Measurements from ENCODE around the gene DDX54. TPM values are rescaled to one million over a fixed set of nuclear protein-coding genes. Genes with fewer than 3 reads are reported as not detected.
"Not testable (repeated sequence)": the region's sequence is repeated elsewhere in the genome, so short reads cannot be mapped to it uniquely, and the experiment has no call there.

DDX54 gene
- total RNA-seq, 1 donor: 57.4 TPM

DNA sequence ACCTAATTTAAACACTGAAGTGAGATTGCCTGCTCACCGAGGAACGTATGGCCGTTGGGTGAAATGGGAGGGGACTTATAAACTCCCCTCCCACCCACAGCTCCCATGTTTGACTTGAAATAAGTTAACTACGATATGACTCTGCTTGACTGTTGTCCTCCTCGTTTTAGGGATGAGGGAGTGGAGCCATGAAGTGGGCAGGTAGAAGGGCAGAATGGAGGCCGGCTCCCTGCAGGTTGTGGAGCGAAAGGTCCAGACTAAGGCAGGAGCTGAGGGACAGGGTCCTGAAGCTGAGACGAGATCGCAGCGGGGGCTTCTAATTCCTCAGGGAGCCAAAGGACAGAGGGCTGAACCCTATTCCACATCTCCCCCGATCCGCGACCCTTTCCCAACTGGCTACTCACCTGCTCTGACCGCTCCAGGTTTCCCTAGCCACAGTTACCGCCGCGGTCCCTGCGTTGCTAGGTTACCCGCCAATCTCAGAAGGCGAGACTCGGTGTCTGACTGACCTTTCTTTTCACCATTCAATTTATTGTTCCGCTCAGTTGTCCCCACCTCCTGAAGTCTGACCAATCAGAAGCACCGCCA is 35.4 kb upstream of the DDX54 start:
- DNase-seq (ENCODE audit: low read depth in 2 of 3, low spot score in 2 of 3): peak in 1 of 3 donors; percentile 41

DNA sequence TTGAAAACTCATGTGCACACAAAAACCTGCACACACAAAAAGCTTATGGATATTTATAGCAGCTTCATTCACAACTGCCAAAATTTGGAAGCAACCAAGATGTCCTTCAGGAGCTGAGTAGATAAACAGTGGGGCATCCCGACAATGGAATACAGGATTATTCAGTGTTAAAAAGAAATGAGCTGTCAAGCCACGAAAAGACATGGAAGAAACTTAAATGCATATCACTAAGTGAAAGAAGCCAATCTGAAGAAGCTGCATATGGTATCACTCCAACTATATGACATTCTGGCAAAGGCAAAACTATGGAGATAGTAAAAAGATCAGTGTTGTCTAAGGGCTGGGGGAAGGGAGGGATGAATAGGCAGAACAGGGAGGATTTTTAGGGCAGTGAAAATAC is 30.7 kb upstream of the DDX54 start:
- DNase-seq (ENCODE audit: low read depth in 2 of 3, low spot score in 2 of 3): no peak

DNA sequence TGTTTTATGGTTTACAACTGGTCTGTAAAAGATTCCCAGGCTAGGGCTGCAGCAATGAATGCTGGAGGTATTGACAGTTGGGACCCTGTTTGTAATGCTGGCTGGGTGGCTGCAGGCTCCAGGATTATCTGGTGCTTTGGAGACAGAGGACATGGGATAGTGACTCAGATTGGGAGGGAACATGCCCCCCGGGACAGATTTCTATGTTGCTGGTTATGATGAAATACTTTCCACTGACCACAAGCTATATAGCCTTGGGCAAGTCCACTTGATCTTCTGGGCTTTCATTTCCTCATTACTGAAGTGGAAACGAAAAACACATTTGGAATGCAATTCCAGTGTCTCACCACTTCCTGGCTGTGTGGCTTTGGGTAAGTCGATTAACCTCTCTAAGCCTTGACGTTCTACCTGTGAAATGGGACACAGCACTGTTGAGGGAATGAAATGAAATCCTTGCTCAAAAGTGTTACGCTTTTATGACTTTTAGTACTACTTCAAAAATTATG is 29.7 kb upstream of the DDX54 start:
- DNase-seq (ENCODE audit: low read depth in 2 of 3, low spot score in 2 of 3): peak in 1 of 3 donors; percentile 28

DNA sequence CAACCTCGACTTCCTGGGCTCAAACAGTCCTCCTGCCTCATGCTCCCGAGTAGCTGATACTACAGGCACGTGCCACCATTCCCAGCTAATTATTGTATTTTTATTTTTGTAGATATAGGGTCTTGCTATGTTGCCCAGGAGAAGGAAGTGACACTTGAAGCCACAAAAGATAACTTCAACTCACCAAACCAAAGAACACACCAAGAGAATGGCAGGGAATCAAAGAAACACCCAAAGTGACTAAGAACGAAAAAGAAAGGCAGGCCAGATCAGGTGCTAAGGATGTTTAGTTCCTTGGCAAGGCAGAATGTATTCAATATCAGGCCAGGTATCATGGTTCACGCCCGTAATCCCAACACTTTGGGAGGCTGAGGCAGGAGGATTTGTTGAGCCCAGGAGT is 25.9 kb upstream of the DDX54 start:
- no peak for DNase-seq (ENCODE audit: low read depth in 2 of 3, low spot score in 2 of 3)

DNA sequence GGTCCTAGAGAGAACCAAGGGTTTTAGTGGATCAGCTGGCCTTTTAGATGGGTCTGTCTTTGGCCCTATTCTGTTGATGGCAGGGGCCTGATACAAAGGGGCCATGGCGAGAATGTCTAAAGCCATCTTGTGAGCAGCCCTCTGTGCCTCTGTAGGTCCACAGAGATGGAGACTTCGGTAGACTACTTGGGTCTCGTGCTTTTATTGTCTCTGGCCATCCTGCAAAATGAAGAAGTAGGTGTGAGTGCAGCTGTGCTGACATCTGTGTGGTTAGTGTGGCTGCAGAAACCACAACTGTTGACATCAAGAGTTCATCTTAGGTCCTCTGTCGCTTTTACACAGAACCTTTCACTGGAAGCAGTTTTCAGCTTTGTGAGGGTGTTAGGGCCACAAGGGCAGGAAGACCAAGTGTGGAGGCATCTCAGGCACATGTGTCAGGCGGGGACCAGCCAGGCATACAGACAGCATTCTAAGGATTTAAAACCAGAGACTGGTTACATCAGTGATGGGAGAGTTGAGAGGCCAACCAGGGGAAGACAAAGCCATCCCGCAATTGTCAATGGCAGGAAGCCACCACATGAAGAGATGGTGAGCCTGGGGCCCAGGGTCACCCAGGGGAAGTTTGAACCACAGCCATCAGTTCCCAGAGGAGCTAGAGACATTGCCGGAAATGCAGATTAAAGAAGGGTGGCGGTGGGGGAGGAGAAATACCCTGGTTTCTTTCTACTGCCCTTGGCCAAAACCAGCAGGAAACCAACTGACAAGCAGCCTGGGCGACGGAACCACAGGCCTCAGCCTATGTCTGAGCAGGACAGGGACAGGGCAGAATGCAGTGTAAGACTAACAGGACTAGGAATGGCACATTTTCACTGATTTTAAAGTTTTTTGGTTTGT is 23.0 kb upstream of the DDX54 start:
- DNase-seq (ENCODE audit: low read depth in 2 of 3, low spot score in 2 of 3): peak; percentile 48 to 92 (median 91)

DNA sequence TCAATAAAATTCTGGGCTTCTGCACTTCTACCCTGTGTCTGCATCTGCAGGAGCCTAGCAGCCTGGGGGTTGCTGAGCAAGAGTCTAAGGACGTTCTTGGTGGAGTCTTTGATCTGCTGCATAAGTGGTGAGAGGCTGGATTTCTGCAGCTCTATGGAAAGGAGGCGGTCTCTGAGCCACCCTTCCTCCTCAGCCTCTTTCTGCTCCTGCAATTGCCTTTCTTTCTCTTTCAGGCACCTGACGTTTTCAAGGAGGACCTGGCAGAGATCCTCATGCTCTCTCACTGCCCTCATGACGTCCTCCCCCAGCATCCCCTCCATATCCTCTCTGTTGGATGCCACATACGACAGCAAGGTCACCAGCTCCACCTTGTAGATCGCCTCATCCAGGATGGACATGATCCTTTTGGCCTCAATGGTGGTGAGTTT is 22.3 kb upstream of the DDX54 start:
- DNase-seq (ENCODE audit: low read depth in 2 of 3, low spot score in 2 of 3): peak in 1 of 3 donors; percentile 32

DNA sequence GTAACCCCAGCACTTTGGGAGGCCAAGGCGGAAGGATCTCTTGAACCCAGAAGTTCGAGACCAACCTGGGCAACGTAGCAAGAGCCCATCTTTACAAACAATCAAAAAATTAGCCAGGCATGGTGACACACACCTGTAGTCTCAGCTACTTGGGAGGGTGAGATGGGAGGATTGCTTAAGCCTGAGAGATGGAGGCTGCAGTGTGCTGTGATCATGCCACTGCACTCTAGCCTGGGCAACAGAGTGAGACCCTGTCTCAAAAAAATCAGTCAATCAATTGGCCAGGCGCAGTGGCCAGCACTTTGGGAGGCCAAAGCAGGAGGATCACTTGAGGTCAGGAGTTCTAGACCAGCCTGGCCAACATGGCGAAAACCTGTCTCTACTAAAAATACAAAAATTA is 21.5 kb upstream of the DDX54 start:
- not testable (repeated sequence) for DNase-seq (ENCODE audit: low read depth in 2 of 3, low spot score in 2 of 3)

DNA sequence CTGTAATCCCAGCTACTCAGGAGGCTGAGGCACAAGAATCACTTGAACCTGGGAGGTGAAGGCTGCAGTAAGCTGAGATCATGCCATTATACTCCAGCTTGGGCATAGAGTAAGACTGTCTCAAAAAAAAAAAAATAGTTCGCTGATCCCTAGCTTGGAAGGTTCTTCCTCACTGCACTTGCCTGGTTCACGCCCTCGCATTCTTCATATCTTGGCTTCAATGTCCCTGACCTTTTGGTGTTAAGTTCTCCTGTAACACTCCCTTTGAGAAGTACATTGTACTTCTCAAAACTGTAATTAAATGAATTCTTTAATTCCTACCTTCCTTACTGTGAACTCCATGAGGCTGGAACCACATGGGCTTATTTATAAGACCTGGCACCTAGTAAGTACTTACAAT is 19.5 kb upstream of the DDX54 start:
- DNase-seq (ENCODE audit: low read depth in 2 of 3, low spot score in 2 of 3): no peak

DNA sequence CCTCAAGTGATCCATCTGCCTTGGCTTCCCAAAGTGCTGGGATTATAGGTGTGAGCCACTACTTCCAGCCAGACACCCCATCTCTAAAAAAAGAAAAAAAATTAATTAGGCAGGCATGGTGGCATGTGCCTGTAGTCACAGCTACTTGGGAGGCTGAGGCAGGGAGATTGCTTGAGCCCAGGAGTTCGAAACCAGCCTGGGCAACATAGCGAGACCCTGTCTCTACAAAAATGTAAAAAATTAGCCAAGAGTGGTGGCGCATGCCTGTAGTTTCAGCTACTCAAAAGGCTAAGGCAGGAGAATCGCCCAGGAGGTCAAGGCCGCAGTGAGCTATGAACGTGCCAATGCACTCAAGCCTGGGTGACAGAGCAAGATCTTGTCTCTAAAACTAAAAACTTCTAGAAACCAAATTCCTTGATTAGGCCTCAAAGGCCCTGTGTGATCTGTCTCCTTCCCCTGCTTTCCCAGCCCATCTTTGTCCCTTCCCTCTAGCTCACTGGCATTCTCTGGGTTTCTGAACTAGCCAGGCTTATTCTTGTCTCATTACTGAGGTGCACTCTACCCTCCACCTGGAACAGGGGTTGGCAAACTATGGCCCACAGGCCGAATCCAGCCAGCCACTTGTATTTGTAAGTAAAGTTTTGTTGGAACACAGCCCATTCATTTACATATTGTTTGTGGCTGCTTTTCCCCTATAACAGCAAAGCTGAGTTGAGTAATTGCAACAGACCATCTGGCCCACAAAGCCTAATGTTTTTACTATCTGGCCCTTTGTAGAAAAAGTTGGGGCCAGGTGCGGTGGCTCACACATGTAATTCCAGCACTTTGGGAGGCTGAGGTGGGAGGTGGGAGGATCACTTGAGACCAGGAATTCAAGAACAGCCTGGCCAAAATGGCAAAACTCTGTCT is 18.8 kb upstream of the DDX54 start:
- DNase-seq (ENCODE audit: low read depth in 2 of 3, low spot score in 2 of 3): no peak

DNA sequence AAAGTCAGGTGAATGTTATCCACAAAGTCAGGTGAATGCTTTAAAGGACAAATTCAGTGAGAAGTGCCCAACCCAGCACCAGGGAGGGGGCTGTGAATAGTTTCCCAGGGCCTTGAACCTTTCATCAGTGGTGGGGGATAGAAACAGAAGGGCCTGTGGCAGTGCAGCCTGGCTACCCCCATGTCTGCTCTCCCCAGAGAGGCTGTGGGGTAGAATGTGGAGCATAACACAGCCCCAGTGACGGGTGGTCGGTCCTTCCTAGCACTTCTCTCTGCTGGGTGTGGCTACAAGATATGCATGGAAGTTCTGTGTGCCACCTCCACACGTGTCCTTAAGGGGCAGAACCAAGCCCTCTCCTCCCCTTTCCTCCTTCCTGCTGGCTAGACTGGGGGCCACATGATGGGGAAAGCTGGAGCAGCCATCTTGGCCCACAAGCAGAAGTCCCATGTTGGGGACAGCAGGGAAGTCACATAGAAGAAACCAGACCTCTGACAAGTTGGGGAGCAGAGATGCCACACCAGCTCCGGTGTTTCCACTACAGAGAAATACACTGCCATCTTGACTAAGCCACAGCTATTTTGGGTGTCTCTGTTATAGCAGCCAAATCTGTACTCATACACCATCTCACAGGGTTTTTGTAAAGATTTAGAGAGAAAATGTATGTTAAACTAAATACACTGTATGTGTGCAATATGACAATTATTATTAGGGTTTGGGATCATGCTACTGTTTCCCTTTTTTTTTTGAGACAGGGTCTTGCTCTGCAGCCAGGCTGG is 17.2 kb upstream of the DDX54 start:
- DNase-seq (ENCODE audit: low read depth in 2 of 3, low spot score in 2 of 3): no peak

DNA sequence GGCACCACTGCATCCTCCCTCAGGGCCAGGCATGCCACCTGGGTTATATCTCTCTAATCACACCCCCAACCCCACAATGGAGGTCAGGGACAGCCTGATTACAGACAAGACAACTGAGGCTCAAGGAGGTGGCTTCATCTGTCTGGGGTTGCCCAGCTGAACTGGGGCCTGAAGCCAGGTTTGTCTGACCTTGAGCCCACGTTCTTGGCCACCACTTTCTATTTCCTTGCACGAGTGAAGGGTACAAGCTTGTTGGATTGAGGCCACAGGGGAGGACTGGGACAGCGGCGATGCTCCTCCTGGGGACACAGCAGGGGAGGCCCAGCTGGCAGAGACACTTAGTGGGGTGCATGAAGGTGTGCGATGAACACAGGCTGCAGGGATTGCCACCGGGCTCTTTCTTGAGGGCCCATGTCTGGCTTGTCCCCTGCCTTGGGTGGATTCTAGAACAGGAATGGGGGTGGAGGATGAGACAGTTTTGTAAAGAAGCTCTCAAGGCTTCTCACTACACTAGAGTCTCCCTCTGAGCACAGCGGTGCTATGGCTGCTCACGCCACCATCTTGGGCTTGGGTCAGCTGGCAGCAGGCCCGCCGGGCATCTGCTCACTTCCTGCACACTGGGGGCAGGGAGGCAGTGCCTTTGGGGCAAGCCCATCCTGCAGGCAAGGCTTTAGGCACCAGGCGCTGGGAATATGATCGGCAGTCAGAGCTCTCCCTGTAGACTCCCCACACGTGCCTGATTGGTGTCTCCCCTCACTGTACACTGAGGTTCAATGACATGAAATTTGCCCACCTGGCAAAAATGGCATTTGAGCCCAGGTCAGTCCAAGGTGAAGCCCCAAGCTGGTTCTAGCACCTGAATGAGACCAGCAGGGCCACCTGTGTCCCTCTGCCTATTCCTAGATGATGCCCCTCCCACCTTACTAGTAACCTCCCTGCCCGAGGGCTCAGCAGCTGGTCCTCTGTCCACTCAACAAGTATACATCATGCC is 16.2 kb upstream of the DDX54 start:
- no peak for DNase-seq (ENCODE audit: low read depth in 2 of 3, low spot score in 2 of 3)

DNA sequence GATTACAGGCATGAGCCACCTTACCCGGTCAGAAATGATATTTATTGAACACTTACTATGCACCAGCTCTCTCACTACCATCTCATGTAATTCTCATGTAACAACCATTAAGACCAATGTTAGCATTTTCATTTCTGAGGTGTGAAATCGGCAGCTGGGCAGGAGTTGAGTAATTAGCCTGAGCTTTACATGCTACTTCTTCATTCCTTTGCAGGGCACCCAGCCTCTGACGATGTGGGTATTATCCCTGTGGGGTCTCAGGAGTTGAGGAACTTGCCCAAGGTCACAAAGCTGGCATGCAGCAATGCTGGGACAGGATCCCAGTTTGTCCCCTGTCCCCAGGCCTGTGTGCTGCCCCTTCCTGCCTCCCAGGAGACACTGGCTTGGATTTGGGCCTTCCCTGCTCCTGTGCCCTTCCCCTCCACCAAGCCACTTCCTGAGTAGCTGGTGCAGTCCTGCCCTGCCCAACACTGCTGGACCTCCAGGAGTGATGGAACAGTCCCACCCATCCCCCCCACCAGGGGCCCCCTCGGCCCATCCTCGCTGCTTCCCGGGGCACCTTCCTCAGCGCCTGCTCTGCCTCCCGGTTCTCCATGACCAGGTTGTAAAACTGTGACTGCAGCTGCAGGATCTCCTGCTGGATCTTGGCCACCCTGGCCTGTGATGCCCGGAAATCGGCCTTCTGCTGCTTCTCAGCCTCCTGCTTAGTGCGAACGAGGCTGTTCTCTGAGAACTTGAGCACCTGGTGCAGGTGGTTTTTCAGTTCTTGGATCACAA is 14.9 kb upstream of the DDX54 start:
- no peak for DNase-seq (ENCODE audit: low read depth in 2 of 3, low spot score in 2 of 3)

DNA sequence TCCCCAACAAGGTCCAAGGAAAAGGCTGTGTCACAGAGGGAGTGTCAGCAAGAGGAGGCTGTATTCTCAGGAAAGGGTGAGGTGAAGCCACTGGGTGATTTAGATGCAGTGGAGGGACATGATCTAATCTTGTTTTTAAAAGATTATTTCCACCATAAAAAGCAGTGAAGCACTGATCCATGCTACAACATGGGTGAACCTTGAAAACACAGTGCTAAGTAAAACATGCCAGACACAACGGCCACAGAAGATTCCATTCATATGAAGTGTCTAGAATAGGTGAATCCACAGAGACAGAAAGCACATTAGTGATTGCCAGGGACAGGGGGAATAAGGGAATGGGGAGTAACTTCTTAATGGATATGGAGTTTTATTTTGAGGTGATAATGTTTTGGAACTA is 13.0 kb upstream of the DDX54 start:
- DNase-seq (ENCODE audit: low read depth in 2 of 3, low spot score in 2 of 3): no peak

DNA sequence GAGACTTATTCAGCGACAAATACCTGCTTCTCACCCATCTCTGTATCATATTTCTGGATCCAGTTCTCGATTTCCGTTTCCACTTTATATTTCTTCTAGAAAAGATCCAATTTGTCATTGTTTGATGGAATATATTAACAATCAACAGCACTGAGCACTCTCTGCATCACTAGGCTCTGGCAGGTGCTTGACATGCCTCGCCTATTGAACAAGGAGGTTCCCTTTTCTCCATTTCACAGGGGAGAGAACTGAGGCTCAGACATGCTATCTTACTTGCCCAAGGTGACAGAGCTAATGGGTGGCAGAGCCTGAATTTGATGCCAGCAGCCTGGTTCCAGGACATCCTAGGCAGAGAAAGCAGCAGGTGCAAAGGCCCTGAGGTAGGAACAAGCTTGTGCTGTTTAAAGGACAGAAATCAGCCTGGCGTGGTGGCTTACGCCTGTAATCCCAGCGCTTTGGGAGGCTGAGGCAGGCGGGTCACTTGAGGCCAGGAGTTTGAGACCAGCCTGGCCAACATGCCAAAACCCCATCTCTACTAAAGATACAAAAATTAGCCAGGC is 12.3 kb upstream of the DDX54 start:
- no peak for DNase-seq (ENCODE audit: low read depth in 2 of 3, low spot score in 2 of 3)

DNA sequence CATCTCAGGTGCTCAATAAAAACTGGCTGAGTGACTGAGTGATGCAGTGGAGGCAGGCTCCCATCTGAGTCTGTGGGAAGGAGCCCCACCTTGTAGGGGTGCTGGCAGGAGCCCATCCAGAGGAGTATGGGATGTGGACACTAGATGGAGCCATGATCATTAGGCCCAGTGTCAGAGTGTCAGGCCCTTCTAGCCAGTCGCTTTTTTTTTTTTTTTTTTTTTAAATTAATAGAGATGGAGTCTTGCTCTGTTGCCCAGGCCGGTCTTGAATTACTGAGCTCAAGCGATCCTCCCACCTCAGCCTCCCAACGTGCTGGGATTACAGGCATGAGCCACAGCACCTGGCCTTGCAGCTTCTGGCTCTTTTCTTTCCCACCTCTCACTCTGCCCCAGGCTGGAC is 11.7 kb upstream of the DDX54 start:
- DNase-seq (ENCODE audit: low read depth in 2 of 3, low spot score in 2 of 3): peak in 2 of 3 donors; percentile 80 to 89

DNA sequence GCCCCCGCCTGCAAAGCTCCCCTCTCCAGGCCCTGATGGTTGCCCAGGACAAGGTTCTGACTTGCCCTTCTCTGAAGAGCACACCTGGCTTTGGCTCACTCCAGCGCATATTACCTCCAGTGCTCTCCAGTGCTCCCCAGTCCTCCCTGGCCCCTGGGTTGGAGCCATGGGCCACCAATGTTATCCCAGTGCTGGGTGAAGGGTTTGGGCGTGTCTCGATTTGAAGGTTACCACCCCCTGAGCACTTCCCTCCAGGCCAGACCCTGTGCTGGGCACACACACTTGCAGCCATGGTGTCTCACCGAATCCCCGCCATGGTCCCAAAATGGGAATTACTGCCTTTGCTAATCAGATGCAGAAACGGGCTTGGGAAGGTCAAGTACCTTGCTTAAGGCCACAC is 11.3 kb upstream of the DDX54 start:
- no peak for DNase-seq (ENCODE audit: low read depth in 2 of 3, low spot score in 2 of 3)

DNA sequence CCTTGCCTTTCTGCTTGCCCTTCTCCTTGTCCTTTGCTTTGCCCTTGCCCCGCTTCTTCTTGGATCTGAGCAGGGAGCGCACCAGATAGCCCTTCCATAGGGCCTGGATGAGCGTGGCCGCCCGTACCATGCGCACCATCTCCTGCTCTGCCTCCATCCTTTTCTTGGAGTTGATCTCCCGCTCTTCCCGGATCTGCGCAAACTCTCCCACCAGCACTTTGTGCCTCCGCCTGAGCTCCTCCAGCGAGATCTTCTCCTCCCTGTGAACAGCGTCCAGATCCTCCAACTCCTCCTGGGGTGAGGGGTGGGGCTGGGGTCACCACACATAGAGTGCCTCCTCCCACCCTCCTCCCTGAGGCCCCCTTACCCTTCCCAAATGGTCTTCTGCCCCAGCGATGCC is 10.3 kb upstream of the DDX54 start:
- no peak for DNase-seq (ENCODE audit: low read depth in 2 of 3, low spot score in 2 of 3)

DNA sequence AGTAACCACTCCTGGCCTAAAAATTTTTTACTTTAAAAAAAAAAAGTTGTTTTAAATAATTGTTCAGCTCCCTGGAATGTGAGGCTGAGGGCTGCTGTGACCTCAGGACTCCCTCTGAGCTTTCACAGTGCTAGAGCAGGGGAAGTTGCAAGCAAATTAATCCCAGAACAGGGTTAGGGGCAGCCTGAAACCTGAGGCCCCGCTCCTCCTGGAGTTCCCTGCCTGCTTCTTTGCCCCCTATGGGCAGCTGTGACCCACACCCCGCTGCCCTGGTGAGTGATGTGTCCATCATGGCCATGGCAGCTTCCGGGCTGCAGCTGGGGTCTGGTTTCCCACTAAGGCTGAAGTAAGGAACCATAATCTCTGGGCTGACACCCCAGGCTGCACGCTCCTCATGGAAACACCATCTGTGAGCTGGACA is 9.7 kb upstream of the DDX54 start:
- no peak for DNase-seq (ENCODE audit: low read depth in 2 of 3, low spot score in 2 of 3)

Measured in hematopoietic multipotent progenitor cell (in vitro differentiated cells).